Keratinocyte (primary cell): ENCODE data around the gene TUBB2B. TPM values are rescaled to one million over a fixed set of nuclear protein-coding genes. Genes with fewer than 3 reads are reported as not detected.

Source experiments
- DNase-seq: peaks from one replicate; pipeline ENCODE4 v3.0.0-alpha.2; 2011; ENCODE audit warnings: low read depth, missing footprints, low spot score
- FAIRE-seq: peaks from 2 replicates; lab custom pipeline; 2011; peaks lifted over from hg19 to GRCh38; lab: Jason Lieb, UNC
- H2AFZ ChIP-seq: 2 replicates; pipeline ENCODE4 v1.6.0; 2012; ENCODE audit warnings: low read length, control low read depth, inconsistent platforms; ENCODE audit not compliant: control insufficient read depth
- H3K27ac ChIP-seq: 2 replicates; pipeline ENCODE4 v1.5.1; 2011; ENCODE audit warnings: low read length; ENCODE audit not compliant: control insufficient read depth, insufficient read depth
- H3K27me3 ChIP-seq: 3 replicates; pipeline ENCODE4 v1.6.0; 2011; ENCODE audit warnings: low read length; ENCODE audit not compliant: control insufficient read depth, insufficient read depth; ENCODE audit errors: extremely low read depth
- H3K36me3 ChIP-seq, 2 experiments: 2 replicates in 1 of 2; 3 replicates in 1 of 2; pipeline ENCODE4 v1.5.1; 2011; ENCODE audit warnings: low read length in 2 of 2, mild to moderate bottlenecking in 1 of 2; ENCODE audit not compliant: control insufficient read depth in 2 of 2, insufficient read depth in 2 of 2; ENCODE audit errors: extremely low read depth in 1 of 2
- H3K4me1 ChIP-seq: 3 replicates; pipeline ENCODE4 v1.5.1; 2011; ENCODE audit warnings: low read length; ENCODE audit not compliant: control insufficient read depth, insufficient read depth; ENCODE audit errors: extremely low read depth
- H3K4me2 ChIP-seq: 3 replicates; pipeline ENCODE4 v1.6.0; 2011; ENCODE audit warnings: low read depth, low read length; ENCODE audit not compliant: control insufficient read depth, insufficient read depth; ENCODE audit errors: extremely low read depth
- H3K4me3 ChIP-seq, 3 experiments: fragments of 200-600 bp in 1 of 3; sonication (generic) in 1 of 3; 2 replicates in 2 of 3; 3 replicates in 1 of 3; pipeline ENCODE4 v1.5.1; 2011 to 2016; ENCODE audit warnings: low read length in 3 of 3, mild to moderate bottlenecking in 3 of 3, control low read depth in 2 of 3, inconsistent platforms in 1 of 3, low read depth in 1 of 3, mixed read lengths in 1 of 3, mixed run types in 1 of 3, moderate library complexity in 1 of 3; ENCODE audit not compliant: control insufficient read depth in 2 of 3, insufficient read depth in 2 of 3; ENCODE audit errors: extremely low read depth in 1 of 3
- H3K79me2 ChIP-seq: 2 replicates; pipeline ENCODE4 v1.6.0; 2012; ENCODE audit warnings: low read length; ENCODE audit not compliant: control insufficient read depth, insufficient read depth
- H3K9ac ChIP-seq: 3 replicates; pipeline ENCODE4 v1.6.0; 2011; ENCODE audit warnings: low read length; ENCODE audit not compliant: control insufficient read depth, insufficient read depth; ENCODE audit errors: extremely low read depth
- H3K9me1 ChIP-seq: 3 replicates; pipeline ENCODE4 v1.6.0; 2011; ENCODE audit warnings: low read length; ENCODE audit not compliant: control insufficient read depth, insufficient read depth; ENCODE audit errors: extremely low read depth
- H3K9me3 ChIP-seq: 2 replicates; pipeline ENCODE4 v1.5.1; 2012; ENCODE audit warnings: low read depth, low read length; ENCODE audit not compliant: control insufficient read depth
- H4K20me1 ChIP-seq: 3 replicates; pipeline ENCODE4 v1.6.0; 2011; ENCODE audit warnings: low read length; ENCODE audit not compliant: control insufficient read depth, insufficient read depth; ENCODE audit errors: extremely low read depth
- EZH2 ChIP-seq: IDR thresholded peaks from one replicate; pipeline ENCODE4 v1.6.1; 2012; ENCODE audit warnings: inconsistent platforms, mild to moderate bottlenecking, low read length, moderate library complexity
- dilution Hi-C: fragments of 300-500 bp; cut with MboI; formaldehyde crosslinking; loops from one replicate; pipeline ENCODE4 v1.7.0; 2020; ENCODE audit warnings: low sequenced_read_pairs; ENCODE audit not compliant: extremely low pct_ligation_motif_present
- polyA plus RNA-seq, 5 experiments: library from polyadenylated mRNA; depleted of rRNA in 3 of 5; stranded (reverse) in 3 of 5; stranded (forward) in 1 of 5; unstranded in 1 of 5; fragments of >200 nt; gene quantifications; 1 replicate in 1 of 5; 2 replicates in 3 of 5; 3 replicates in 1 of 5; pipeline versions ENCODE4 v1.2.1 to v1.2.3, GENCODE V29; 2011 to 2012; ENCODE audit warnings: missing spikeins in 2 of 5, low read depth in 1 of 5, low replicate concordance in 1 of 5
- TF ChIP-seq, protein P1 (sequence below), 3 experiments: IDR thresholded peaks in 1 of 3; conservative IDR thresholded peaks in 1 of 3; optimal IDR thresholded peaks in 1 of 3; 2 replicates in 2 of 3; 3 replicates in 1 of 3; pipeline versions ENCODE3 to v1.5.1; 2011; ENCODE audit warnings: low read length in 3 of 3, mild to moderate bottlenecking in 3 of 3, moderate library complexity in 2 of 3, control low read depth in 1 of 3, inconsistent platforms in 1 of 3; ENCODE audit not compliant: insufficient read depth in 2 of 3; ENCODE audit errors: extremely low read depth in 1 of 3

Gene TUBB2B
- polyA plus RNA-seq, 1 donor (not counting 4 experiments of a cell fraction or from before 2014, with no cell fraction given): not detected

DNA sequence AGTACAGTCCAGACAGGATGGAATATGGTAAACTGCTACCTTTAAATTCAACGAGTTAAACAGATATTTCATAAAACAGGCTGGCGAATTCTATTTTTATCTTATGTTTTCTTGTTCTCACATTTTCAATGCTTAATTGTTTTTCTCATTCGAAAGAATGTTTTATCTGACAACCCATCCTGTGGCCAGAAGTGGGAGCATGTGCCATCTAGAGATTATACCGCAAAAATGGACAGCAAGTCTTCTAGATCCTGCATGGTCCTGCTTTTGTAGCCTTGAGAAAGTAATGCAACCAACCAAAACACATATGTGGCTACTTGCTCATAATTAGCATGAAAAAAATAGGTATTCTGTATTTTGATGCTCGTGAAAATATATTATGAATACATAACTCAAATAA is 30.7 kb downstream of the TUBB2B start:
- DNase-seq: no peak
- Histone ChIP-seq H4K20me1 (no peaks in the 10 kb centered on the region), H3K4me1 (no peaks in the 10 kb centered on the region), H3K79me2 (no peaks in the 10 kb centered on the region), H3K9me1 (no peaks in the 10 kb centered on the region), H3K9me3 (no peaks in the 10 kb centered on the region), H3K9ac (no peak overlapping the region), H2AFZ (no peak overlapping the region), H3K27ac (no peak overlapping the region), H3K4me2 (no peak overlapping the region), H3K27me3 (no peaks in the 10 kb centered on the region), H3K4me3 (no peak overlapping the region), H3K36me3 (no peaks in the 10 kb centered on the region)
- FAIRE-seq: no peak
- TF ChIP-seq EZH2: no peak
- TF ChIP-seq, protein P1, sequence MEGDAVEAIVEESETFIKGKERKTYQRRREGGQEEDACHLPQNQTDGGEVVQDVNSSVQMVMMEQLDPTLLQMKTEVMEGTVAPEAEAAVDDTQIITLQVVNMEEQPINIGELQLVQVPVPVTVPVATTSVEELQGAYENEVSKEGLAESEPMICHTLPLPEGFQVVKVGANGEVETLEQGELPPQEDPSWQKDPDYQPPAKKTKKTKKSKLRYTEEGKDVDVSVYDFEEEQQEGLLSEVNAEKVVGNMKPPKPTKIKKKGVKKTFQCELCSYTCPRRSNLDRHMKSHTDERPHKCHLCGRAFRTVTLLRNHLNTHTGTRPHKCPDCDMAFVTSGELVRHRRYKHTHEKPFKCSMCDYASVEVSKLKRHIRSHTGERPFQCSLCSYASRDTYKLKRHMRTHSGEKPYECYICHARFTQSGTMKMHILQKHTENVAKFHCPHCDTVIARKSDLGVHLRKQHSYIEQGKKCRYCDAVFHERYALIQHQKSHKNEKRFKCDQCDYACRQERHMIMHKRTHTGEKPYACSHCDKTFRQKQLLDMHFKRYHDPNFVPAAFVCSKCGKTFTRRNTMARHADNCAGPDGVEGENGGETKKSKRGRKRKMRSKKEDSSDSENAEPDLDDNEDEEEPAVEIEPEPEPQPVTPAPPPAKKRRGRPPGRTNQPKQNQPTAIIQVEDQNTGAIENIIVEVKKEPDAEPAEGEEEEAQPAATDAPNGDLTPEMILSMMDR (optimal IDR thresholded peaks at IDR 0.05 in 1 of 3, IDR thresholded peaks at IDR 0.05 in 1 of 3, conservative IDR thresholded peaks at IDR 0.05 in 1 of 3; ENCODE audit: extremely low read depth in 1 of 3, insufficient read depth in 2 of 3, low read length in 3 of 3): no peak
- dilution Hi-C loops: no loop called here

DNA sequence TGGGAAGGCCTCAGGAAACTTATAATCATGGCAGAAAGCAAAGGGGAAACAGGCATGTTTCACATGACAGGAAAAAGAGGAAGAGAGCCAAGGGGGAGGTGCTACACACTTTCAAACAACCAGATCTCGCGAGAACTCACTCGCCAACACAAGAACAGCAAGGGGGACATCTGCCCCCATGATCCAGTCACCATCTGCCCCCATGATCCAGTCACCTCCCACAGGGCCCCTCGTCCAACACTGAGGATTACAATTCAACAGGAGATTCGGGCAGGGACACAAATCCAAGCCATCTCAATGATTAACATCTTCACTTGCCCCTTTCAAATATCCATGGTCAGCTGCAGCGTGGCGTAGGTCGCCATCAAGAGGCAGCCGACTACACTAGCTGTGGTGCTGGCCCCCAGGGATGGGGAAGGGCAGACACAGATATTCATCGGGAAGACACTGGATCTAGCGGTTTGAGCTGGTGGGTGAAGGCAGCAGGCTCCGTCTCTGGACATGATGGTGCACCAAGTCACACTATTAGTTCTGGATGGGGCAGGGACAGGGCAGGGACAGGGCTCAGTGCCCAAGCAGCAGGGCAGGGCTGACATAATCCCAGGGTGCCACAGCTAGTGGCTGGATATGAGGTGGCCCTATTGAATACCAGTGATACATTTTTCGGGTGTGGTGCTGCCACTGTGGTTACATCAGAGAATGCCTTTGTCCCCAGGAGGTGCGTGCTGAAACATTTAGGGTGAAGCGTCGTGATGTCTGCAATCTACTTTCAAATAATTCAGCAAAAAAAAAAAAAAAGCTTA is 31.6 kb downstream of the TUBB2B start:
- Histone ChIP-seq H3K4me1 (no peaks in the 10 kb centered on the region), H3K4me2 (no peak overlapping the region), H3K27me3 (no peaks in the 10 kb centered on the region), H3K79me2 (no peaks in the 10 kb centered on the region), H3K9ac (no peak overlapping the region), H3K9me3 (no peaks in the 10 kb centered on the region), H3K9me1 (no peaks in the 10 kb centered on the region), H4K20me1 (no peaks in the 10 kb centered on the region), H3K27ac (no peak overlapping the region), H3K4me3 (no peak overlapping the region), H2AFZ (no peak overlapping the region), H3K36me3 (no peaks in the 10 kb centered on the region)
- no peak for FAIRE-seq
- dilution Hi-C loops: no loop called here
- TF ChIP-seq, protein P1 (optimal IDR thresholded peaks at IDR 0.05 in 1 of 3, IDR thresholded peaks at IDR 0.05 in 1 of 3, conservative IDR thresholded peaks at IDR 0.05 in 1 of 3; ENCODE audit: extremely low read depth in 1 of 3, insufficient read depth in 2 of 3, low read length in 3 of 3): peak in 1 of 3 experiments; percentile 27
- no peak for TF ChIP-seq EZH2
- no peak for DNase-seq
